SH-SY5Y (cell line): Measurements from ENCODE around the gene FAM135A.

ENCODE experiments used
- GATA2 ChIP-seq: IDR thresholded peaks from 2 replicates; pipeline ENCODE4 v1.6.1; 2011; ENCODE audit warnings: mild to moderate bottlenecking, low read depth, low read length
- GATA3 ChIP-seq: IDR thresholded peaks from 2 replicates; pipeline ENCODE4 v1.6.1; 2011; ENCODE audit warnings: low read depth, mild to moderate bottlenecking, low read length, moderate library complexity

- TF ChIP-seq GATA3: no peak
- TF ChIP-seq GATA2: no peak
Observed at GRCh38 chr6:70380771-70381416, 32.4 kb upstream of the FAM135A start.
